ENCODE results near the gene TPM1.

Gene TPM1

DNA sequence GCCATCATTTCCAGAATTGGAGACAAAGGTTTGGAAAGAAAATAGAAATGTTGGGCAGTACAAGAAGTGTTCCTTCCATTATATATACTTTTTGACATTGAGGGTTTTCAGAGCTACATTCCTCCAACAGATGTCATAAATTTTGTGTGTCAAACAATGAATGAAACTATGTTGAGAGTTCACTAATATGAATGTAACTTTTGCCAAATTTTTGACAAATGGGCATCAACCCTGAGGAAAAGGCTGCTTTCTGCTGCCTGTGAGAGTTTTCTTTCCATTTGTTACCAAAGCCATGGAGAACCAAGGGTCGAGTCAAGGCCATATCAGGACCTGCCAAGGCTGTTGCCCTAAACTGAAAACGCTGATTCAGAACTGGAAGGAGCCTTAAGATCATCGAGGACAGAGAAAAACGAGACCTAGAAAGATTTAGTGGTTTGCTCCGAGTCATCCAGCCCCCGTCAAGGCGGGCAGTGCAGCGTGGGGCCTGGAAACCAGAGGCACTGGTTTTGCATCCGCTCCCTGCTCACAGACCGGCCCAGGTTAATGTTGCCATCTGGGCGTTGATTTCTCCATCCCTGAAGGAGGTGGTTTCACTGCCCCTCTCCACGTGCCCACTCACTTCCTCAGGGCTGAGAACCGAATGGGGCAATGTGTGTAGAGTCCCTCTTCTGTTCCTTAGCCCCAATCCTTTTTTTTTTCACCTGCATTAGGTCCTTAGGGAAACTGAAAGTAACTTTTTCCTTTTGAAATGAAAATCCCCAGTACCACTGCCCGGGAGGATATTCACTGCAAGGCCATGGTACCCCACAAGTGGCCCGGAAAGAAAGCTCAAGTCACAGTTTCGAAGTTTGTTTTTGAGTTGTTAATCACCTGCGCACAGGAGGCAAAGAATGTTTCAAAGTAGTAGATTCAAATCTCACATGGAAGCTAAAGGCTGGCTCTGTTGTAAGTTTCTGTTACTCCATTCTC, 32.8 kb downstream of the TPM1 start:
- no peak for DNase-seq (ENCODE audit: low read depth)

DNA sequence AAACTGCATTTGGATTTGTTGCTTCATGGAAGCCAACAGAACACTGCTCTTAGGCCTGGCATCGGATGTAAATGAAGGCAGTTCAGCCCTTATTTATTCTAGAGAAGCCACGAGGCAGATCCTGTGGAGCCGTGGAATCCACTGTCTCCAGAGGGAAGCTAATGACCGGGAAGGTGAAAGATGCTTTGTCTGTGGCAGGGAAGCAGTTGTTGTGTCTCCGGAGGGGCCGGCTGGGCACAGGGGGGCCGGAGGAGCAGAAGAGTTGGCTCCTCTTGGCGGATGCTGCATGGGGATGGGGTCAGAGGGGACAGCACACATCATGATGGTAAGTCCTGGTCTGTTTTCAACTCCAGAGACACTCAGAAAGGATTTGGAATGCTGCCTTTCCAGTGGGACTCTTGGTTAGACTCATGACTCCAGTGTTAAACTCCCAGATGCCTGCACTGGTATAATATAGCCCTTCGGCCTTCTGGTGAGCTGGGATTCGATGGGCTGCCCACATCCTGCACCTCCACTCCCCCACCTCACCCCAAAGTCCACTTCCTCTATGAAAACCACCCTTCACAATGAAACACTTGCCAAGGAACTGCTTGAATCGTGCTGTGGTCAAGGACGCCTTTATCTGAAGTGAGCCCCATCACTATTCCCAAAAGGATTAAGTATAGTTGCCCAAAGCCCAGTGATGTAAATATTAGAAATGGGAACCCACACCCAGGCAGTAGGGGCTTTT, 33.6 kb downstream of the TPM1 start:
- DNase-seq (ENCODE audit: low read depth) = no peak

DNA sequence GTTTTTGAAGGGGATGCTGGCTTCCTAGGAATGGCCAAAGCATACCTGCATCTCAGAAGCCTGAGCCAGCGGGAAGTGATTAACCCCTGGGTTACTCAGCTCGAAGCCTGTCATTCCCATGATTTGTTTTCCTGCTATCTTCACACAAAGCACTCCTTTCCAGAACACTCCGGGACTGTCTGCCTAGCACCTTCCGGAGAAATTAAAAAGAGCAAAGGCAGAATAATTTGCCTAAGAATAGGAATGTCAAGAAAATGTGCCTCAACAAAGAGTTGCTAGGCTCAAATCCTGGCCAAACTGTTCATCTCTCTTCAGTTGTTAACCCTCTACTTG, 34.1 kb downstream of the TPM1 start:
- no peak for DNase-seq (ENCODE audit: low read depth)

DNA sequence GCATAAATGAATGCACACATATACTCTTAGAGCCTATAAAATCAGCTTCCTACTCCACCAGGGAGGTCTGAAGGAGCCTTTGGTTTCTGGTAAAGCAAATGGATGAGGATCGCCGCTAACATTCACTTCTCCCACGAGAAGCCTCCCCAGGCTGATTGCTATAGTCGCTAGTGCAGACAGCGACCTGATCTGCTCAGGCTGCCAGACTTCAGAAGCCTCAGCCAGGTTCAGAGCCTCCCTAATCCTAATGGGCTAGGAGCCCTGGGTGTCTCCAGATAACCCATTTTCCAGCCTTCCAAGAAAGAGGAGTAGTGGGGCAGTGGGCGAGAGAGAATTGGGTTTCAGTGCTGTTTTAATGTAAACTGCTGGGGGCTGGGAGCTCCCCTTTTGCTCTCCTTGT, 35.4 kb downstream of the TPM1 start:
- no peak for DNase-seq (ENCODE audit: low read depth)

DNA sequence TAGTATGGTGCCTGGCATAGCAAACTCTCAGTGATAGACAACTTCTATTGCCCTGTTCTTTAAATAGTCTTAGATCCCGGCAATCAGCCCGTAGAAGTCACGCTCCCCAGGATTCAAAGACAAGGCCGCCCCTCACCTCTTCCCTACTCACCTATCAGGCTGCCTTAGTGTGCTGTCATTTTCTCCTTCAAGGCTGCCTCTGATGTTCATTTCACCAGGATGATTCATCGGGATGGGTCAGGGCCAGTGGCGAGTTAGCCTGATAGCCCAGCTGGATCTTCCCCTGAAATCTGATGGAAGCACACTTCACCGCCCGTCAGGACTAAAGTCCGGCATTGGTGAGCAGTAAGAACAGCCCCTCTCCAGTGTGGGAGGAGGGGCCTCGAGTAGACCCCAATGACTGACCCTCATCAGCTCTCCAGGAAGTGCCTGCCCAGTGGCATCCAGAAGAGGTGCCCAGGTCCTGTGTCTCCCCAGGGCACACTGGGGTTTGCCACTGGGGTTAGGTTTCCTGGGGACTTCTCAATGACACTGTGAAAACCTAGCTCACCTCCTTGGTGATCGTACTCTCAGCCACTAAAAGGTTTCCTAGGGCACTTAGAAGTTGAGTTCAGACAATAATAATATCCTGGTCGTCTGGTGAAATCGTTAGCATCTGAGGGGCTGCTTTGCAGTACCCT, 37.5 kb downstream of the TPM1 start:
- DNase-seq (ENCODE audit: low read depth) = no peak

DNA sequence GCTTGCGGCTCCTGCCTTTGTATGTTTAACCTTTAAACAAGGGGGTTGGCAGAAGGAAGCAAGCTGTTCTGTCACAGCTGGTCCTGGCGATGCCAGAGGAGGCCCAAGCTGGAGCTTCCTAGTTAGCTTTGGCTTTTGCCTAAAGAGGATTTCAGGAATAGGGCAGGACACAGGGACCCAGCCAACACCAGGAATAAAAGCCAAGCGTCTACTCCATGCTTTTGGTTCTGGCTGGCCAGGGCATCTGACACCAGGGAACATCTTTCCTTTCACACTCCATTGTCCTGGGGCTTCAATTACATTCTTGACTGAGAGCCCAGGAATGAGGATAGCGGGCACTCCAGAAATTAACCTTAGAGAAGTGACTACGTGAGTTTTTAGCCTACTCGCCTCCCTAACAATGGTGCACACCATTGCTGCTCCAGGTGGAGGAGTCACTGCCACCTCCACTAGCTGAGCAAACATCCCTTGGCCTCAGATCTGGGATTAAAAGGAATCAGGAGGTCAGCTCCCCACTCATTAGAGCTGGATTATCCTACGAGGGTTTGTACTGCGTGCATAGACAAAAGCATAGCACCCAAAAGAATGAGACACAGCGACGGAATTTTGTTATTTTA, 38.2 kb downstream of the TPM1 start:
- DNase-seq (ENCODE audit: low read depth) = no peak

DNA sequence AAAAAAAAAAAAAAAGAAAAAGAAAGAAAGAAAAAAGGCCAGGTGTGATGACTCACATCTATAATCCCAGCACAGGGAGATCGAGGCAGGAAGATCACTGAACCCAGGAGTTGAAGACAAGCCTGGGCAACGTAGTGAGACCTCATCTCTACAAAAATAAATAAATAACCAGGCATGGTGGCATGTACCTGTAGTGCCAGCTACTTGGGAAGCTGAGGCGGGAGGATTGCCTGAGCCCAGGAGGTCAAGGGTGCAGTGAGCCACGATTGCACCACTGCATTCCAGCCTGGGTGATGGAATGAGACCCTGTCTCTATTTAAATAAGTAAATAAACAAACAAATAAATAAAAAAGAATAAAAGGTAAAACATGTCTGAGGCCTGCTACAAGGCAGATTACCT, 39.8 kb downstream of the TPM1 start:
- DNase-seq (ENCODE audit: low read depth) = no peak

DNA sequence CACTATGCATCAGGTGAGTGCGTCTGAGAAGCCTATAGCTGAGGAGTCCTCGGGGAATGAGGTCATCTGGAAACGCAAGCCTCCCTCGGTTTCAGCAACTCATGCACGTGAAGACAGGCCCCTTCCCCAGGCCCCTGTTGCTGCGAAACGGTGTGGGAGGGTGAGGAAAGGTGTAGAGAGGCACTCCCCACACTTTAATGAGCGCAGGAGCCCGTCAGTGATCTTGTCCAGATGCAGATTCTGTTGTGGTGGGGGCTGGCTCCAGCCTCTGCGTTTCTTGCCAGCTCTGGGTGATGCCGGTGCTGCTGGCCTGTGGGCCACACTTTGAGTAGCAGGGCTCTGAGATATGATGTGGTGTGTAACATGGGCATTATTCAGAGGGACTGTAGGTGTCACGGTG, 40.5 kb downstream of the TPM1 start:
- DNase-seq (ENCODE audit: low read depth) = no peak

DNA sequence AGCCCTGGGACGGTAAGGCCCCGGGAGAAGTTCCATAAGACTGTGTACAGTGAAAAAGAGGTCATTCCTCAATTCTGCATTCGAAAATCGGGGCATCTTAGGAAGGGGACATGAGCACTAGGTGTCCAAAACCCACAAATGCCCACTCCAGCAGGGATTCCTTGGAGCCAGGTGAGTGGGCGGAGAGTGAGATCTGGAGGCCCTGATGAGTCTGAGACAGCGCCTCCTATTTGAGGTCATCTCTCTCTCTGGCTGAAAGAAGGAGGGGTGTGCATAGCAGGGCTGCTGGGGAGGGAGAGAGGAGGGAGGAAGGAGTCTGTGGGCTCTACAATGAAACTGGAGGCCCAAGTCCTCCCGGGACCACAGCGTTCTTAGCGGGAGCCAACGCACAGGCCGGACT, 41.0 kb downstream of the TPM1 start:
- DNase-seq (ENCODE audit: low read depth) = no peak

DNA sequence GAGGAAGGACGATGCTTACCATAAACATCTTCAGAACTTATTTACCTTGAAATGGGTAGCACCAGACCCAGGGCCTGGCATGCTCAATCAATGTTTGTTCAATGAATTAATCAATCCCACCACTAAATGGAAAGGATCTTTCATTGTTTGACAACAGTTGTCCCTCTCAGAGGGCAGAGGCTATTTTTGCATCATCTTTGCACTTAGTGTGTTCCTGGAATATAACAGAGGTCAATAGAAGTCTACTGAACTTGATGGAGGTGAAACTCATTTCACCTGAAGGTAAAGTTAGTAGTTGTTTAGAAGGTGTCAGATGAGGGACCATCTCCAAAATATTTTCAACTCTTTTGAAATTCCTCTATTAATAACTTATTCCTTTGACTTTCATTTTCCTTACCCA, 42.3 kb downstream of the TPM1 start:
- DNase-seq (ENCODE audit: low read depth) = no peak

DNA sequence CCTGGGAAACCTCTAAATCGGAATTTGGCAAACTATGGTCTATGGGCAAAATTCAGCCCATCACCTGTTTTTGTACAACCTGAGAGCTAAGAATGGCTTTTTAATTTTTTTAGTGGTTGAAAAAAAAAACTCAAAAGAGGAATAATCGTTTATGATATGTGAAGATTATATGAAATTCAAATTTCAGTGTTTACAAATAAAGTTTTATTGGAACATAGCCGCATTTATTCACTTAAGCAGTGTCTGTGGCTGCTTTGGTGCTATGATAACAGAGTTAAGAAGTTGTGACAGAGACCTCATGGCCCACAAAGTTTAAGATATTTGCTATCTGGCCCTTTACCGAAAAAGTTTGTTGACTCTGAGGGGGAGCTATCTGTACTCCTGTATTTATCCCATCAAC, 42.7 kb downstream of the TPM1 start:
- no peak for DNase-seq (ENCODE audit: low read depth)

DNA sequence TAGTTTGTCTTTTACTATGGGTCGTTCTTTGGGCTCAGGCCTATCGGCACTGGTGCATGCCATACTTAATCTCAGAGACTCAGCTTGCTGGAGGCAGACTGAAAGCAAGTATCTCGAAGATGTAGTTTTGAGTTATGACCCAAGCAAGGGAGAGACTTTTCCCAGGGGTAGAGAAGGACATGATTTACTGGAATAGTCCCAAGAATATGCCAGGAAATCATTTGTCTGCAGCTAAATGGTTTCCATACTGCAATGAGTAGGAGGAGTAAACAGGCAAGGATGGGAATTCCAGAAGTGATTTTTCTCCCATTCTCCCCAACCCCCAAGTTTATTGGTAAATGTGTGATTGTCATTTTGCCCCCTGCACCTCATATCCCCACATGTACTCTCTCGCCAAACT, 43.7 kb downstream of the TPM1 start:
- DNase-seq (ENCODE audit: low read depth) = no peak

DNA sequence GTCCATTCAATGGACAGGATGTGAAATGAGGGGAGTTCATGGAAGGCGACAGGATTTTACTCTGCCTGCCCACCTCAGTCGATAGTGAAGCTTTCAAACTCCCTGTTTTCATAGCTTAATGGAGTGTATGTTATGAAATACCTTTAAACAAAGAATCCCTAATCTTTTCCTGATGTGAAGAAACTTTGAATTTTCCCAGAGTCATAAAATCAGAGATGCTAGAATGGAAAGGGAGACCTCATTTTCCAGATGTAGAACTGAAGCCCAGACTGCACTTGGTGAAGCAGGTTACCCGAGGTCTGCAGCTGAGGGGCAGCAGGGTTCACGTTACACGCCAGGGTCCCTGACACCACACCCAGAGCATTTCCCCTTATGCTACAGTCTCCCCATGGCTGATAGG, 44.4 kb downstream of the TPM1 start:
- DNase-seq (ENCODE audit: low read depth) = no peak

DNA sequence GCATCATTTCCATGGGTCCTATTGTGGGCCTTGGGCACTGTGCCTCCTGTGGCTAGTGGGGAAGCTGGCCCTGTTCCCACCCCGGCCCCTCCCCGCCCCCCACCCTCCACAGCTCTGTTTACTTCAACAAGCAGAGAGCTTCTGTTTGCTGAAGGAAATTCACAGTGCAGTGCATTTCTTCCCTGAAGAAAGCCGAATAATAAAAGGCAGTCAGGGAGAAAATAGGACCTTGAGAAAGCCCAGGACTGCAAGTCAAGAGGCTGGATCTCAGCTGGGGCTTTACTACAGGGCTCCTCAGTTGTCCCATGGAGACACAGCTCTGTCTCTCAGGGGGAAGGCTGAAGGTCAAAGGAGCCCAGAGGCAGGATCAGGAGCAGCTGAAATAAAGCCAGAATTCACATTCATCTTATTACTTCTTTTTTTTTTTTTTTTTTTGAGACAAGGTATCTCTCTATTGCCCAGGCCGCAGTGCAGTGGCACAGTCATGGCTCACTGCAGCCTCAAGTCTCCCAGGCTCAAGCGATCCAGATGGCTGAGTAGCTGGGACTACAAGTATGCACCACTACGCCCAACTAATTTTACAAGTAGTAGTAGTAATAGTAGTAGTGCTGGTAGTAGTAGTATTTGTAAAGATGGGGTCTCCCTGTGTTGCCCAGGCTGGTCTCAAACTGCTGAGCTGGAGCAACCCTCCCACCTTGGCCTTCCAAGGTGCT, 46.1 kb downstream of the TPM1 start:
- no peak for DNase-seq (ENCODE audit: low read depth)

DNA sequence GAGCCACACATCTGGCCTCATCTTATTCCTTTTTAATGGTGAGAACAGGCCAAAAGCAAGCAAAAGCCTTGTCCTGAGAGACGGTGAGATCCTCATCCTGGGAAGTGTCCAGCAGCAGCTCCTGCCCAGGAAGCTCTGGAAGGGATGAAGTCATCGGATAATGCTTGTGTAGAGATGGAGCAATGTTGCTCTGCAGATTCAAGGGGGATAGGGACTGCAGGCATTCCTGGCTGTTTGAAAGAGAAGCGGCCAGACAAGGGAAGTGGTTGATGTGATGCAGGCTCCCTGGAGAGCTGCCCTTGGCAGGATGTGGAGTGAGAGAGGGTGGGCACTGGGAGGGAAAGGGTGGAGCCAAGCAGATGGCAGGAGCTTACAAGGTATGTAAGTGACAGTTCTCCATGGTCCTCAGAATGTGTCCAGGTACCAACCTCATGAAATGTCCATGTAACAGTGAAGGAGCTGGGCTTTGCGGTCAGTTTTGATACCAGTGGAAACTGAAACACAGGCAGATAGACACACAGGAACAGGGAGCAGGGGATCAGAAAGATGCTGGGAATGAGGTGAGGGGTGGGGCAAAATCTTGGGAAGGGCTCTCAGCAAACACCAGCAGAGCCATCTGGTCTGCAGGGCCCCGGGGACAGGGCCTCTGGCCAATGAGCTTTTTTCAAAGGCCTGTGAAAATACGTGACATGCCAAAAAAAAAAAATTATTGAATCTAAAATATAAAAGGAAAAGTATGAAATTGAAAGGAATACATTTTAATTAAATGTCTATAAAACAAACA, 46.9 kb downstream of the TPM1 start:
- DNase-seq (ENCODE audit: low read depth) = no peak

DNA sequence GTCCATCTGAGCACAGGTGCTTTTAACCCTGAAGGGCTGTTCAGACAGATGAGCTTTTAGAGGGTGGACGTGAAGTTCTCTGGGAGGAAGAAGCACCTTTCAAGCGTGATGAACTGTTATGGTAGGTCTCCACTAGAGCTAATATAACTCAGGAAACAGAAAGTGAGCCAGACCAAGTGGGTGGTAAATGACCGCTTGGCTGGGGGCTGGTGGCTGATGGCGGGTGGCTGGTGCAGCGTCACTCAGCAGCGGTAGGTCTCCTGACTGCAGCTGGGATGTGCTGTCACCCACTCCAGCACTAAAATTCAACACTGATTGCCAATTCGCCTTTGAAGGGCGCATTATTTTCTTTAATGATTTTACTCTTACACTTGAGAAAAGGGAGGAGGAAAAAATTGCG, 47.9 kb downstream of the TPM1 start:
- DNase-seq (ENCODE audit: low read depth) = no peak

DNA sequence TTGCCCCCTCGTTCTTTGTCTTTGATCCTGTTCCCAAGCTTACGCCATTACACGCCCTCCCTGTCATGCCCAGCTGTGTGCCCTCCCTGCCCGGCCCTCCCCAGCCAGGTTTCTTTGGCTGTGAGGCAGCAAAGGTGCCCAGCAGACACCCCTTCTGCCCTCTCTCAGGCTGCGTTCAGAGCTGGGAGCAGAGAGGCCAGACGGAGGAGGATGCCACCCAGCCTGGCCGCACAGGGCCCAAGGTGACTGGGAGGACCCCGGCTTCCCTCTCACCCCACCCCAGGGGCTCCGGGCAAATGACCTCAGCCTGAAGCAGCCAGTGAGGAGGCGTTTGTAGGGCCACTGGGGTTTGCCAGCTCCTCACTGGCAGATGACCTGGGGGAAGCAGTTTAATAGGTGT, 48.3 kb downstream of the TPM1 start:
- DNase-seq (ENCODE audit: low read depth) = no peak

DNA sequence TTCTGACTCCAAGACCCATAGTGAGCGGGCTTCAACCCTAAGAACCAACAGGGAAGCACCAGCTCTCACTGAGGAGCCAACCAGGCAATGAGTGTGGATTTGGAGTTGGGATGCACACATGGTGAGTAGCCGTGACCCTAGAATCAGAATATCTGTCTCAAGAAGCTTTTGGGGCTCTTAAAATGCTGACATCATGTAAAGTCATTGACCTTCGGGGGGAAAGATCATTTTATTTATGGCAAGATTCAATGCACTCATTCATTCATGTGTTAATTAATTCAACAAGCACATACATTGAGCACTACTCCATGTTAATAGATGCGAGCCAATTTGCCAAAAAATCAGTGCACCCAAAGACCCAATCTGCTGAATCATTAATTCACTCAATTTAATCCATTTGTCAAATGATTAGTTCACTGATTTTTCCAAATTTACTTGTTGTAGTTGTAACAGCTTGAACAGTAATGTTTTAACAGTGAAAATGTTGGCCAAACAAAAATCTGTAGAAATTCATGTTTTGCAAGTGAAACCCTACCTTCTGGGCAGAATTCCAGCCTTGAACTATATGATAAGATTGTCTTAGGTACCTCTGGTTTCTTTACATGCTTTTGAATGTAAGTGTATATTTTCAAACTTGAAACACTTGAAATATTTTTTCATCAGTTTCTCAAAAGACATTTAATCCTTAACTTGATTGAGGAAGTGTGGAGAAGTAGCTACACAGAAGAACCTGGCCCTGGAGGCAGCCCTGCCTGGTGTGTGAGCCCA, 49.3 kb downstream of the TPM1 start:
- DNase-seq (ENCODE audit: low read depth) = no peak

DNA sequence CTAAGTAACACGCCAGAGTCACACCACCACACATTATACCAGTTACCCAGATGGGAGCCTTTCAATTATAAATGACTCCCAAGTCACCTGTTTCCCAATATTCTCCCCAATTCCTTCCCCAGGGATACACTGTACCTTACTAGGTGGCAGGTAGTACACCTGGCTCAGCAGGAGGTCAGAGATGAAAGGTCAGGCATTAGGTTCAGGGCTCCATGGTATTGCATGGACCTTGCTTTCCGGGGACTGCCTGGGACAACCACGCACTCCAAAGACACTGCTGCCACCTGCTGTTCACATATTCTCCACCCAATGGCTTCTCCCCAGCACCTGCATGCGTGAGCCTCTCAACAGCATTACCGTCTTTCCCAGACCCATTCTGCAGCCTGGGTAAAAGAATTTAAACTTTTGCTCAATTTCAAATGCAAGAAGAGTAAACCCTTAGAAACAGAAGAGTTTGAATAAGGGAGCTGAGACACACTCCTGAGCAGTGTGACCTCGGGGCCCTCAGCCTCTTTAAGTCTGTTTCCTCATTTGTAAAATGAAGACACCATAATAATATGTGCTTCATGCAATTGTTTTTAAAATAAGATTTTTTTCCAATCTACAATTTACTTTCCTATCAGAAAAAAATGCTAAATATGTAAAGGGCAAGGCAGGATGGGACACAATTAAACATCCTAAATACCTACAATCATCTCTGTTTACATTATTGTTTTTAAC, 51.1 kb downstream of the TPM1 start:
- peak; percentile 55 for DNase-seq (ENCODE audit: low read depth)

All from T follicular helper cell (primary cell).